Large intestine (tissue), 12 donors: Measurements from ENCODE around the gene AADACL3. TPM values are rescaled to one million over a fixed set of nuclear protein-coding genes. Genes with fewer than 3 reads are reported as not detected.
"Not testable (repeated sequence)": the region's sequence is repeated elsewhere in the genome, so short reads cannot be mapped to it uniquely, and the experiment has no call there.

Experiments used
- DNase-seq, 2 donors: peaks; one replicate each; pipeline versions ENCODE4 v3.0.0 to v3.0.0-alpha.2; 2013
- H3K27ac ChIP-seq: one replicate; pipeline ENCODE4 v1.5.1; 2013; ENCODE audit warnings: low read length
- H3K27me3 ChIP-seq: 2 replicates; pipeline ENCODE4 v1.6.1; 2013; ENCODE audit warnings: low read length; ENCODE audit not compliant: control insufficient read depth, insufficient read depth
- H3K36me3 ChIP-seq: 2 replicates; pipeline ENCODE4 v1.6.1; 2013; ENCODE audit warnings: low read length; ENCODE audit not compliant: control insufficient read depth, insufficient read depth
- H3K4me1 ChIP-seq: one replicate; pipeline ENCODE4 v1.6.1; 2013; ENCODE audit warnings: low read length; ENCODE audit not compliant: control insufficient read depth, insufficient read depth
- H3K4me3 ChIP-seq: one replicate; pipeline ENCODE4 v1.5.1; 2013; ENCODE audit warnings: low read length
- H3K9me3 ChIP-seq: one replicate; pipeline ENCODE4 v1.6.1; 2013; ENCODE audit warnings: mild to moderate bottlenecking, low read depth, low read length, moderate library complexity; ENCODE audit not compliant: control insufficient read depth
- WGBS: methylation state at CpG from one replicate; pipeline ENCODE4 v1.1.5; 2013; ENCODE audit warnings: low lambda C conversion rate; ENCODE audit not compliant: insufficient coverage; 5-methylcytosine and 5-hydroxymethylcytosine counted together
- long read RNA-seq, 11 donors: transcript quantifications; one replicate each; lab custom pipeline, GENCODE V29; 2026
- polyA plus RNA-seq: library from polyadenylated mRNA; unstranded; fragments of 120-200 nt; gene quantifications from one replicate; pipeline ENCODE4 v1.2.1, GENCODE V29; 2013

The AADACL3 gene, protein sequence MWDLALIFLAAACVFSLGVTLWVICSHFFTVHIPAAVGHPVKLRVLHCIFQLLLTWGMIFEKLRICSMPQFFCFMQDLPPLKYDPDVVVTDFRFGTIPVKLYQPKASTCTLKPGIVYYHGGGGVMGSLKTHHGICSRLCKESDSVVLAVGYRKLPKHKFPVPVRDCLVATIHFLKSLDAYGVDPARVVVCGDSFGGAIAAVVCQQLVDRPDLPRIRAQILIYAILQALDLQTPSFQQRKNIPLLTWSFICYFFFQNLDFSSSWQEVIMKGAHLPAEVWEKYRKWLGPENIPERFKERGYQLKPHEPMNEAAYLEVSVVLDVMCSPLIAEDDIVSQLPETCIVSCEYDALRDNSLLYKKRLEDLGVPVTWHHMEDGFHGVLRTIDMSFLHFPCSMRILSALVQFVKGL
- polyA plus RNA-seq = not detected
- long read RNA-seq, donor 1 = 0 reads
- long read RNA-seq, donor 2 = 0 reads
- long read RNA-seq, donor 3 = 0 reads
- long read RNA-seq, donor 4 = 0 reads
- long read RNA-seq, donor 5 = 0 reads
- long read RNA-seq, donor 6 = 0 reads
- long read RNA-seq, donor 7 = 0 reads
- long read RNA-seq, donor 8 = 0 reads
- long read RNA-seq, donor 9 = 0 reads
- long read RNA-seq, donor 10 = 0 reads
- long read RNA-seq, donor 11 = 0 reads

DNA sequence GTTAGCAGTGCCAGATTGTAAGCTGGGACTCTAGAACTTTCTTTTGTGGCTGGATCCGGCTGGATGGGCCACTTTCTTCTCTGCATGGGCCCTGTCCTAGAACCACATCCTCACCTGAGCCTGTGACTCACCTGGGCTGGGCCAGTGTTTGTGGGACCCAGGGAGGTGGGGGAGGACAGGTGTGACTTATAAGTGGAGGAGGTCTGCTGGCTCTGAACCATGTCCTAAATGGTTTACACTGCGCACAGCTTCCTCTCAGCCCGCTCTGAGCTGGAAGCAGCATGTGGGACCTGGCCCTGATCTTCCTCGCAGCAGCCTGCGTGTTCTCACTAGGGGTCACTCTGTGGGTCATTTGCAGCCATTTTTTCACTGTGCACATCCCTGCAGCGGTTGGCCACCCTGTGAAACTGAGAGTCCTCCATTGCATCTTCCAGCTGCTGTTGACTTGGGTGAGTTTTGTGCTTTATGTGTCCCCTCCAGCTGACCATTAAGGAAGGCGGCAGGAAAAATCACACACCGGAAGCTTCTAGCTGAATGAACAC lies at the start of gene AADACL3:
Gene AADACL3 (plus strand): TSS at position 215 of the 542 bp plus-strand sequence. CDS start 67 bp downstream, at position 282.
- H3K36me3 ChIP-seq = no peaks in the 10 kb centered on the region
- DNase-seq = no peak
- no peak within 1 kb of the TSS for H3K27ac ChIP-seq
- H3K27me3 ChIP-seq = no peaks in the 10 kb centered on the region
- H3K4me3 ChIP-seq = no peak within 1 kb of the TSS
- no peaks in the 10 kb centered on the region for H3K4me1 ChIP-seq
- WGBS = no CpG with 5 or more reads among the region's 8 CpGs
- no peaks in the 10 kb centered on the region for H3K9me3 ChIP-seq

DNA sequence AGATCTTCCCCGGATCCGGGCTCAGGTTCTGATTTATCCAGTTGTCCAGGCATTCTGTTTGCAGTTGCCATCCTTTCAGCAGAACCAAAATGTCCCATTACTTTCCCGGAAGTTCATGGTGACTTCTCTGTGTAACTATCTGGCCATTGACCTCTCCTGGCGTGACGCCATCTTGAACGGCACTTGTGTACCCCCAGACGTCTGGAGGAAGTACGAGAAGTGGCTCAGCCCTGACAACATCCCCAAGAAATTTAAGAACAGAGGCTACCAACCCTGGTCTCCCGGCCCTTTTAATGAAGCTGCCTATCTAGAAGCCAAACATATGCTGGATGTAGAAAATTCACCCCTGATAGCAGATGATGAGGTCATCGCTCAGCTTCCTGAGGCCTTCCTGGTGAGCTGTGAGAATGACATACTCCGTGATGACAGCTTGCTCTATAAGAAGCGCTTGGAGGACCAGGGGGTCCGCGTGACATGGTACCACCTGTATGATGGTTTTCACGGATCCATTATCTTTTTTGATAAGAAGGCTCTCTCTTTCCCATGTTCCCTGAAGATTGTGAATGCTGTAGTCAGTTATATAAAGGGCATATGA lies 49.7 kb upstream of the AADACL3 start:
- Histone ChIP-seq H3K36me3 (no peaks in the 10 kb centered on the region), H3K9me3 (no peaks in the 10 kb centered on the region), H3K4me3 (no peak overlapping the region), H3K4me1 (no peaks in the 10 kb centered on the region), H3K27me3 (no peaks in the 10 kb centered on the region), H3K27ac (no peak overlapping the region)
- no peak for DNase-seq
- WGBS = 93% methylated on average over 3 of the region's 15 CpGs

DNA sequence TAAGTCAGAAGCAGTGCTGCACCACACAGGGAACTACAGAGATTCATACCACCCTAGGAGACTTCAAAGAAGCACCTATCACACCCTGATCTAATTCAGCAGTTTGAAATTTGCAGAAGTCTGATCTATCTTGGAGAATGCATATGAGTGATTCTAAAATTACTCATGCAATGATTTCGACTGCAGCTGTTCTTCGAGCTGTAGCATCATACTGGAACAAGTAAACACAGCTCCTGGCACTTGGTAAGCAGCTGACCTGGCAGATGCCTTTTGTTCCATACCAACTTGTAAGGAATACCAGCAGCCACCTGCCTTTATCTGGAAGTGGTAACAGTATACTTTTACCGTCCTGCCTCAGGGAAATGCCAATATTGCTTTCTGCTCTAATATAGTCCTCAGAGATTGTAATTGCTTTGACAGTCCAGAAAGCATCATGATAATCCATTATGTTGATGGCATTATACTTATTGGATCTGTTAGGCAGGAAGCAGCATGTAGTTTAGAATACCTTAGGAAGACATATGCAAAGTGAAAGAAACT lies 46.3 kb upstream of the AADACL3 start:
- Histone ChIP-seq H3K4me3 (no peak overlapping the region), H3K27me3 (no peaks in the 10 kb centered on the region), H3K9me3 (no peaks in the 10 kb centered on the region), H3K27ac (no peak overlapping the region), H3K4me1 (no peaks in the 10 kb centered on the region), H3K36me3 (no peaks in the 10 kb centered on the region)
- no CpG with 5 or more reads among the region's 3 CpGs for WGBS
- no peak for DNase-seq

DNA sequence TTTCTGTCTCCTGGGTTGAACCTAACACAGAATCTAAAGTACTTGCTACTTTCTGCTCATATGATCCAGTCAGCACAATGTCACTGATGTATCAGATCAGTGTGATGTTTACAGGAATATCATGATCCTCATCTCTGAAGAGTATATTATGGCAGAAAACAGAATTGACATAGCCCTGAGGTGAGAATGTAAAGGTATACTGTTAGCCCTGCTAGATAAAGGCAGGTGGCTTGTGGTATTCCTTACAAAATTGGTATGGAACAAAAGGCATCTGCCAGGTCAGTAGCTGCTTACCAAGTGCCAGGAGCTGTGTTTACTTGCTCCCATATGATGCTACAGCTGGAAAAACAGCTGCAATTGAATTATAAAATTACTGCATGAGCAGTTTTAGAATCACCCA lies 41.6 kb upstream of the AADACL3 start:
- Histone ChIP-seq H3K9me3 (no peaks in the 10 kb centered on the region), H3K27me3 (no peaks in the 10 kb centered on the region), H3K4me1 (no peaks in the 10 kb centered on the region), H3K27ac (no peak overlapping the region), H3K36me3 (no peaks in the 10 kb centered on the region), H3K4me3 (no peak overlapping the region)
- DNase-seq = no peak

DNA sequence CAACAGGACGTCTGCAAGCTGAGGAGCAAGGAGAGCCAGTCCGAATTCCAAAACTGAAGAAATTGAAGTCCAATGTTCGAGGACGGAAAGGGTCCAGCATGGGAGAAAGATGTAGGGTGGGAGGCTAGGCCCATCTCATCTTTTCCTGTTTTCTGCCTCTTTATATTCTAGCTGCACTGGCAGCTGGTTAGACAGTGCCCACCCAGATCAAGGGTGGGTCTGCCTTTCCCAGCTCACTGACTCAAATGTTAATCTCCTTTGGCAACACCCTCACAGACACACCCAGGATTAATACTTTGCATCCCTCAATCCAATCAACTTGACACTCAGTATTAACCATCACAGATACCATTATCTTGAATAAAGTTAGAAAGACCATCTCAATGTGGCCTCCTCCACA lies 39.8 kb upstream of the AADACL3 start:
- H3K4me3 ChIP-seq, H3K9me3 ChIP-seq, H3K27me3 ChIP-seq, H3K36me3 ChIP-seq, H3K4me1 ChIP-seq, H3K27ac ChIP-seq, DNase-seq: not testable (repeated sequence)
- no CpG with 5 or more reads among the region's 4 CpGs for WGBS

DNA sequence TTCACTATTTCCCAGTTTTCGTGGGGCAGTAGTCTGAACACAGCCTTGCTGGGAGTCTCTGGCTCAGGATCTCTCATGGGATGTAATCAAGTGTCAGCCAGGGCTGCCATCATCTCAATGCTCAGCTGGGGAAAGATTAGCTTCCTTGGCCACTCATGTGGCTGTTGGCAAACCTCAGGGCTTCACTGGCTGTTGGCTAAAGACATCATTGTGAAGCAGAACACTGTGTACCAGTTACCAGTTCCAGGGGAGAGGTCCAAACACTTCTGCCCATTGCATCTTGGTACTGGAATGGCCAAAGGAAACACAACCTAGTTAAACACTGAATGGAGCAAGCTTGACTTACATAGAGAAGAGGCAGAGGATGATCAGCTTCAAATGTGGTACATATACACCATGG lies 38.3 kb upstream of the AADACL3 start:
- H3K4me1 ChIP-seq = no peaks in the 10 kb centered on the region
- no CpG with 5 or more reads among the region's 1 CpG for WGBS
- no peak overlapping the region for H3K27ac ChIP-seq
- H3K9me3 ChIP-seq = no peaks in the 10 kb centered on the region
- H3K4me3 ChIP-seq = no peak overlapping the region
- no peak for DNase-seq
- no peaks in the 10 kb centered on the region for H3K27me3 ChIP-seq
- H3K36me3 ChIP-seq = no peaks in the 10 kb centered on the region

DNA sequence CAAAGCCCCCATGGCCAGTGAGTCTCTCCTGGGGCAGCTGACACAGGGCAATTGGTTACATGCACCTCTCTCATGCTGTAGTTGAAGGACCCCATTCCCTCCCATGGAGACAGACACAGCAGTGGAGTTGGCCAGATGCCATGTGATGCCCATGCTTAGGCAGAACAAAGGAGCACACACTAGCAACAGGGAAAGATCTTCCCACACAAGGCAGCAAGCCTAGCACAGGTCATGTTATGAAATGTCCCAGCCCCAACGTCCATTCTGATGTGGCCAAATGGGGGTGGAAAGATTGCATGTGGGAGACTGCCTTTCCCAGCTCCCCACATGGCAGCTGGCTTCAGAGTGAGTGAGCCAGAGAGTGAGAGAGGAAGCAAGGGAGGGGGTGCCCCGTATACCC lies 37.6 kb upstream of the AADACL3 start:
- no CpG with 5 or more reads among the region's 2 CpGs for WGBS
- H3K4me1 ChIP-seq = no peaks in the 10 kb centered on the region
- no peaks in the 10 kb centered on the region for H3K27me3 ChIP-seq
- no peak overlapping the region for H3K4me3 ChIP-seq
- DNase-seq = no peak
- no peak overlapping the region for H3K27ac ChIP-seq
- H3K36me3 ChIP-seq = no peaks in the 10 kb centered on the region
- H3K9me3 ChIP-seq = no peaks in the 10 kb centered on the region

DNA sequence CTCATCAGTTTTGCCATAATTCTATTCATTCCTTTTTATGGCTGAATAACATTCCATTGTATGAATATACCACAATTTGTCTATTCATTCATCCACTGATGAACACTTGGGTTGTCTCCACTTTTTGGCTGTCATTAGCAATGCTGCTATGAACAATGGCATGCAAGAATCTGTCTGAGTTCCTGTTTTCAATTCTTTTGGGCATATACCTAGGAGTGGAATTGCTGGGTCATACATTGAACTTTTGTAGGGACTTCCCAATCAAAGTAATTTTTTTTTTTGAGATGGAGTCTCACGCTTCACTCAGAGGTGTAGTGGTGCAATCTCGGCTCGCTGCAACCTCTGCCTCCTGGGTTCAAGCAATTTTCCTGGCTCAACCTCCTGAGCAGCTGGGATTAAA lies 37.1 kb upstream of the AADACL3 start:
- no peak overlapping the region for H3K4me3 ChIP-seq
- no peak for DNase-seq
- H3K27me3 ChIP-seq = no peaks in the 10 kb centered on the region
- H3K9me3 ChIP-seq = no peaks in the 10 kb centered on the region
- WGBS = no CpG with 5 or more reads among the region's 3 CpGs
- no peaks in the 10 kb centered on the region for H3K4me1 ChIP-seq
- H3K27ac ChIP-seq = no peak overlapping the region
- H3K36me3 ChIP-seq = no peaks in the 10 kb centered on the region

DNA sequence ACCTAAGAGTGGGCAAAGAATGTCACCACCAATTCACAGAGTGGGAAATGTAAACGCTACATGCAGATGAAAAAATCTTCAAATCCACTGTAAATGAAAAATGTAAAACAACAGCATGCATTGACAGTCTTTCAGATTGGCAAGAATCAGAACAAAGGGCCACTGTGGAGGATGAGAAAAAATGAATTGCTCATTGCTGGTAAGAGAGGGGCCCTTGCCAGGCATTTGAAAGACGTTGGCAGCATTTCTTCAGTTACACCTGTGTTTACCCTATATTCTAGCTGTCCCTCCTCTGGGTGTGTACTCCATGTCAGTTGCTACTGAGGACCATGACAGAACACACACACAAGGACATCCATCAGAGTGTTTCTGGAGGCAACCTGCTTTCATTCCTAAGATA lies 25.8 kb upstream of the AADACL3 start:
- no peak overlapping the region for H3K4me3 ChIP-seq
- no CpG with 5 or more reads among the region's 2 CpGs for WGBS
- no peak for DNase-seq

DNA sequence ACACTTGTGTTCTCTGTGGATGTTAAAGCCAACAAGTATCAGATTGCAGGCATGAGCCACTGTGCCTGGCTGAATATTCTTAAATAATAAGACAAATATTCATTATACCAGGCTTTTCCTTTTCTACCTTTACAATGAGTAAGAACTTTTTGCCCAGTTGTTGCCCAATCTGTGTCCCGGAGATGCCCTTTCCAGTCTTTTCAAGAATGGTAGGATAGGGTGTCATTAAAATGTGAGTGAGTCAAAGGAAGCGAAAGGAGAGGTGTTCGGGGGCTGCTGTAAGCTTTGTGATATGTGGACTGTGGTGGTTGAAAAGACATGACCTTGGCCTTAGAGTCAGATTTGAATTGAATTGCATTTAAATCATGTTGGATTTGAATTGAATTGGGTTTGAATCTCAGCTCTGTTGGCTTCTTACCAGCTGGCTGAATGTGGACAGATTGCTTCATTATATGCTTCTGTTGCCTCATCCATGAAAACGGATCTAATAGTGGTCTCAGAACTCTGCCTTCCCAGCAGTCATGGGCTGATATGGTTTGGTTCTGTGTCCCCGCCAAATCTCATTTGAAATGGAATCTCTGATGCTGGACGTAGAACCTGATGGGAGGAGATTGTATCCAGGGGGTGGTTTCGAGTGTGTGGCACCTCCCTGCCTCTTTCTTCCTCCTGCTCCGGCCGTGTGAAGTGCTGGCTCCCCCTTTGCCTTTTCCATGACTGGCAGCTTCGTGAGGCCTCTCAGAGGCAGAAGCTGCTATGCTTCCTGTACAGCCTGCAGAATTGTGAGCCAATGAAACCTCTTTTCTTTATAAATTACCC lies 22.7 kb upstream of the AADACL3 start:
- no peaks in the 10 kb centered on the region for H3K27me3 ChIP-seq
- no peak overlapping the region for H3K4me3 ChIP-seq
- 92% methylated on average over 2 of the region's 10 CpGs for WGBS
- DNase-seq = no peak
- H3K4me1 ChIP-seq = no peaks in the 10 kb centered on the region
- H3K9me3 ChIP-seq = no peaks in the 10 kb centered on the region
- no peak overlapping the region for H3K27ac ChIP-seq
- no peaks in the 10 kb centered on the region for H3K36me3 ChIP-seq

More for the DNA sequence above, 25.8 kb upstream of the AADACL3 start:
- Histone ChIP-seq H3K9me3 (no peaks in the 10 kb centered on the region), H3K4me1 (no peaks in the 10 kb centered on the region), H3K27ac (no peak overlapping the region), H3K36me3 (no peaks in the 10 kb centered on the region), H3K27me3 (no peaks in the 10 kb centered on the region)
